ENCODE data around the gene MS4A4E.
"Not testable (repeated sequence)": the region's sequence is repeated elsewhere in the genome, so short reads cannot be mapped to it uniquely, and the experiment has no call there.

The MS4A4E gene

GRCh38 chr11:60170566-60170965 is 72.4 kb downstream of the MS4A4E start:
- no peak for ATAC-seq

GRCh38 chr11:60169264-60169915 is 73.5 kb downstream of the MS4A4E start:
- ATAC-seq, result no peak

GRCh38 chr11:60168306-60168705 is 74.6 kb downstream of the MS4A4E start:
- ATAC-seq, result no peak

GRCh38 chr11:60165951-60166350 is 77.0 kb downstream of the MS4A4E start:
- no peak for ATAC-seq

- no peak for ATAC-seq
Observed at GRCh38 chr11:60165538-60165937, 77.4 kb downstream of the MS4A4E start.

GRCh38 chr11:60164550-60165075 is 78.3 kb downstream of the MS4A4E start:
- peak in 1 of 2 donors; percentile 38 for ATAC-seq

GRCh38 chr11:60161766-60162165 is 81.2 kb downstream of the MS4A4E start:
- ATAC-seq, result no peak

GRCh38 chr11:60161107-60161506 is 81.8 kb downstream of the MS4A4E start:
- no peak for ATAC-seq

GRCh38 chr11:60159868-60160267 is 83.1 kb downstream of the MS4A4E start:
- no peak for ATAC-seq

GRCh38 chr11:60159284-60159683 is 83.7 kb downstream of the MS4A4E start:
- ATAC-seq, result no peak

GRCh38 chr11:60158636-60159035 is 84.3 kb downstream of the MS4A4E start:
- no peak for ATAC-seq

GRCh38 chr11:60155931-60156330 is 87.0 kb downstream of the MS4A4E start:
- no peak for ATAC-seq

- not testable (repeated sequence) for ATAC-seq
Observed at GRCh38 chr11:60152727-60153126, 90.2 kb downstream of the MS4A4E start.

- no peak for ATAC-seq
Observed at GRCh38 chr11:60150279-60150678, 92.7 kb downstream of the MS4A4E start.
